ENCODE results near the gene CALN1.

CALN1 gene

DNA sequence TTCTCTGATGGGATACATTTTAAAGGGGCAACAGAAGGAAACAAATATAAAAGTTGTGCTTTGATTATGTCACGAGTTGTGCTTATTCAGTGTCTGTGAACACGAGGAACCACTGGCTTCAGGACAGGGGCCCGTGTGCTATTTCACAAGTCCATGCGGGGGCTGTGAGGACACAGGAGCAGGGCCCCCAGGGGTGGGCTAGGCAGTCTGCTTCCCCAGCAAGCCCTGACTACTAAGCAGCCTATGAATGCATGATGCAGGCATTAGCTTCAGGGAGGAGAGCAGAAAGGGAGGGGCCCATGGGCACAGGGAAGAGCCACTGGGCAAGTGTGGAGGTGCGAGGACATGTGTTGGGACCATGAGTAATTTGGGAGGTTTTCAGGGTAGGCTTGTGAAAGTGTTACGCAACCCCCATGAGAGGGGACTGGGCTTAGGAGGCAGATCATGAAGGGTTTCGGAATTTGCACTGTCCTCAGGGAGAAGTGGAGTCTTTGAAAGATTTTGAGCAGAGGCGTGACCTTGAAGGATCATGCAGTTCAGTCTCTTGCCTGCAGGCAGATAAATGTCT lies 424.9 kb downstream of the CALN1 start:
- Histone ChIP-seq H3K9me3 (ENCODE audit: insufficient read depth, low read depth, low read length) (no peaks in the 10 kb centered on the region), H3K36me3 (ENCODE audit: insufficient read depth, low read length) (no peaks in the 10 kb centered on the region), H3K4me3 (ENCODE audit: low read length) (no peak overlapping the region), H3K27ac (ENCODE audit: low read depth, low read length) (no peak overlapping the region), H3K4me1 (ENCODE audit: insufficient read depth, low read length) (no peaks in the 10 kb centered on the region), H3K9ac (ENCODE audit: low read depth, low read length) (no peak overlapping the region), H3K27me3 (ENCODE audit: insufficient read depth, low read length) (no peaks in the 10 kb centered on the region)
- WGBS: 91% methylated on average over 8 of the region's 8 CpGs

DNA sequence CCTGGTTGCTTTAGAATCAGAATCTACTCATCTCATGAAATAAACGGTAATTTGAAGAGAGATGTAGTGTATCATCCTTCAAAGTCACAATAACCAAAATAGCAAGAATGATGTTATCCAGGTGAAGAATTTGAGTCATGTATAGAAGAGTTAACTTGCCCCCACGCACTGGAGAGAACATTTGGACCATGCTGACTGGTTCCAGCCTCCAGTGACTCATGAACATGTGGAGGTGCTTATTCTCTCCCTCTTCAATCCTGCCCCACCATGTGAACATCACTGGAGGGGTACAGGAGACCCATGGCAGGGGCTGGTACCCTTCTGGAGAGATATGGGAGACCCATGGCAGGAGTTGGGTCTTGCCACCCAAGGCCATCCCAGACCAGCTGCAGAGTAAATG lies 427.8 kb downstream of the CALN1 start:
- H3K27me3 ChIP-seq (ENCODE audit: insufficient read depth, low read length): no peaks in the 10 kb centered on the region
- no peaks in the 10 kb centered on the region for H3K9me3 ChIP-seq (ENCODE audit: insufficient read depth, low read depth, low read length)
- H3K9ac ChIP-seq (ENCODE audit: low read depth, low read length): no peak overlapping the region
- 93% methylated on average over 1 of the region's 2 CpGs for WGBS
- no peak overlapping the region for H3K27ac ChIP-seq (ENCODE audit: low read depth, low read length)
- H3K36me3 ChIP-seq (ENCODE audit: insufficient read depth, low read length): no peaks in the 10 kb centered on the region
- no peaks in the 10 kb centered on the region for H3K4me1 ChIP-seq (ENCODE audit: insufficient read depth, low read length)
- no peak overlapping the region for H3K4me3 ChIP-seq (ENCODE audit: low read length)

DNA sequence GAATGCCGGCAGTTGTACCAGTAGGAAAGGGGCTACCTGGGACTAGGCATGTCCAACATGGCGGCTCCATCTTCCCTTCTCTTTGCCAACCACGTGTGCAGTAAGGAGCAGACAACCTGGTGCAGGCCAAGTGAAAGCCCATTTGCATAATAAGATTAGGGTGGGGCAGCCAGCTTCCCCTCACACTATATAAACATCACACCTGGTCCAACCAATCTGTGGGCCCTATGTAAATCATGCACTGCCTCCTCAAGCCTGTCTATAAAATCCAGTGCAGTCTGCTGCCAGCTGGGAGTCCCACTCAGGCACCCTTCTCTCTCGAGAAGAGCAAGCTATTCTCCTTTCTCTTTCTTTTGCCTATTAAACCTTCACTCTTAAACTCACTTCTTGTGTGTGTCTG lies 429.3 kb downstream of the CALN1 start:
- H3K4me1 ChIP-seq (ENCODE audit: insufficient read depth, low read length): no peaks in the 10 kb centered on the region
- H3K27ac ChIP-seq (ENCODE audit: low read depth, low read length): no peak overlapping the region
- H3K4me3 ChIP-seq (ENCODE audit: low read length): no peak overlapping the region
- H3K9me3 ChIP-seq (ENCODE audit: insufficient read depth, low read depth, low read length): no peaks in the 10 kb centered on the region
- WGBS: 78% methylated on average over 4 of the region's 4 CpGs
- H3K9ac ChIP-seq (ENCODE audit: low read depth, low read length): no peak overlapping the region
- H3K36me3 ChIP-seq (ENCODE audit: insufficient read depth, low read length): no peaks in the 10 kb centered on the region
- H3K27me3 ChIP-seq (ENCODE audit: insufficient read depth, low read length): no peaks in the 10 kb centered on the region

DNA sequence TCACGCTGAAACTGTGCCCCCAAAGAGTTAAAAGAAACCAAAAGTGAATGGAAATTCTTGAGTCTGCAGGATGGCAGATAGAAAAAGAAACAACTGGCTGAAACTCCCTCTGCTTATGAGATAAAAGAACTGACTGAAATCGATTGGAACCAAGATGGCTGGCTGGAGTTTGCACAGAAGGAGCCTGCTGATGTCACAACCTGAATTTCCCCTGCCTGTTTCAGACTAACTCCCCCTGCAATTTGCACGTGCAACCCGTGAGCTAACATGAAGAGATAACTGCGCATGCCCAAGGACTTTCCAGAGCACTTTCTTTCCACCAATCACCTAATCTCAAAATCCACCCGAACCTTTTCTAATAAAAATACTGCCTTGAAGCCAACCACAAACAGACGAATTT lies 435.5 kb downstream of the CALN1 start:
- H3K9ac ChIP-seq (ENCODE audit: low read depth, low read length): no peak overlapping the region
- H3K4me1 ChIP-seq (ENCODE audit: insufficient read depth, low read length): no peaks in the 10 kb centered on the region
- no peak overlapping the region for H3K27ac ChIP-seq (ENCODE audit: low read depth, low read length)
- no peak overlapping the region for H3K4me3 ChIP-seq (ENCODE audit: low read length)
- H3K9me3 ChIP-seq (ENCODE audit: insufficient read depth, low read depth, low read length): no peaks in the 10 kb centered on the region
- WGBS: 90% methylated on average over 7 of the region's 7 CpGs
- no peaks in the 10 kb centered on the region for H3K27me3 ChIP-seq (ENCODE audit: insufficient read depth, low read length)
- H3K36me3 ChIP-seq (ENCODE audit: insufficient read depth, low read length): no peaks in the 10 kb centered on the region

DNA sequence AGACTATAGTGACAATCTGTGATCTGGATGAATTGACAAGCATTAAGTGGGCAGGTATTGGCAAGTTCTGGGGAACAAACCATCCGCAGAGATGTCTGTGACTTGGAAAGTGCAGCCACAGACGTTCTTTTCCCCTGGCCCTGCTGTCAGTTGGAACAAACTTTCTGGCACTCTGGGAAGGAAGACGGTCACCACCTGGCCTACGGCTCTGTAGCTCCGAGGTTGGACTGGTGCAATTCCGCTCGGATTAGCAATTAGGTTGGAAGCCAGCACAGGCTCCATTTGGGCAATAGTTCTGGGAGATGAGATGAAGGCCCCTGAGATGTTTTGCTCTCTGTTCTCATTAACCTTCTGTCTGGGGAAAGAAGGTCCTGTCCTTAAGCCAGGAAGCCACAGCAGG lies 437.5 kb downstream of the CALN1 start:
- Histone ChIP-seq H3K9ac (ENCODE audit: low read depth, low read length) (no peak overlapping the region), H3K4me3 (ENCODE audit: low read length) (no peak overlapping the region), H3K27me3 (ENCODE audit: insufficient read depth, low read length) (no peaks in the 10 kb centered on the region), H3K36me3 (ENCODE audit: insufficient read depth, low read length) (no peaks in the 10 kb centered on the region), H3K27ac (ENCODE audit: low read depth, low read length) (no peak overlapping the region), H3K4me1 (ENCODE audit: insufficient read depth, low read length) (no peaks in the 10 kb centered on the region), H3K9me3 (ENCODE audit: insufficient read depth, low read depth, low read length) (no peaks in the 10 kb centered on the region)
- 93% methylated on average over 7 of the region's 7 CpGs for WGBS

DNA sequence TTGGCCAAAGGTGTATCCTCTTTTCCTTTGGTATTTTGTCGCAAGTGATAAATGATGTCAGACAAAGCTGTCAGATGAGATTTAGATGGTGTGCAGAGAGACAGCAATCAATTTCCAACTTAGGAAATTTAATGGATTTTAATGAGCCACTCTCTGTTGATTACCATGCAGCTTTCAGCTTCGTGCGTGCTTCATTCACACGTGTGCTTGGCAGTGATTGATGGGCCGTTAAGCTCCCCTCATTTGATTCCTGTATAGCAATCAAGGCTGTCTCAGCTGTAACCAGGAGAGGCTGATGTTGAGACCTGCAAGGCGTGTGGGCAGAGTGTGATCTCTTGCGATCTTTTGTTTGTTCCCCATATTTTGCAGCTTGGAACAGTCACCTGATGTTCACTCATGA lies 439.6 kb downstream of the CALN1 start:
- Histone ChIP-seq H3K4me1 (ENCODE audit: insufficient read depth, low read length) (no peaks in the 10 kb centered on the region), H3K27me3 (ENCODE audit: insufficient read depth, low read length) (no peaks in the 10 kb centered on the region), H3K36me3 (ENCODE audit: insufficient read depth, low read length) (no peaks in the 10 kb centered on the region), H3K27ac (ENCODE audit: low read depth, low read length) (no peak overlapping the region), H3K4me3 (ENCODE audit: low read length) (no peak overlapping the region), H3K9ac (ENCODE audit: low read depth, low read length) (no peak overlapping the region), H3K9me3 (ENCODE audit: insufficient read depth, low read depth, low read length) (no peaks in the 10 kb centered on the region)
- 78% methylated on average over 7 of the region's 7 CpGs for WGBS

DNA sequence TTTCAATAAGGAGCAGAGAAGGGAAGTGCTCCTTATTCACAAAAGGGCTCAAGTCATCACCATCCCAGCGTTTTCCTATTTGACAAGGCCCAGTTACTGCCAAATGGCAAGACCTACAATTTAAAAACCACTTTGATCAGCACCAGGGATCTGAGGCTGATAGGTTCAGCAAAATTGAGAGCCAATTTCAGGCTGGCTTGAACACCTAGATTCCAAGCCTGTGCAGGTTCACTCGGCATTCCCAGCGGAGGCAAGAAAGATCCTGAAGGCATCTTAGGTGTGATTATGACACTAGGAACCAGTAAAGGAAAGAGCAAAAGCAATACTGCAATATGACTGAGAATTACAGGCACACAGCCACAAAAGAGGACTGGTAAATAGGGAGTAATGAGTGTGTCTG lies 441.4 kb downstream of the CALN1 start:
- no peak overlapping the region for H3K9ac ChIP-seq (ENCODE audit: low read depth, low read length)
- H3K4me3 ChIP-seq (ENCODE audit: low read length): no peak overlapping the region
- WGBS: 90% methylated on average over 3 of the region's 3 CpGs
- H3K27ac ChIP-seq (ENCODE audit: low read depth, low read length): no peak overlapping the region
- H3K36me3 ChIP-seq (ENCODE audit: insufficient read depth, low read length): no peaks in the 10 kb centered on the region
- no peaks in the 10 kb centered on the region for H3K4me1 ChIP-seq (ENCODE audit: insufficient read depth, low read length)
- H3K27me3 ChIP-seq (ENCODE audit: insufficient read depth, low read length): no peaks in the 10 kb centered on the region
- no peaks in the 10 kb centered on the region for H3K9me3 ChIP-seq (ENCODE audit: insufficient read depth, low read depth, low read length)

DNA sequence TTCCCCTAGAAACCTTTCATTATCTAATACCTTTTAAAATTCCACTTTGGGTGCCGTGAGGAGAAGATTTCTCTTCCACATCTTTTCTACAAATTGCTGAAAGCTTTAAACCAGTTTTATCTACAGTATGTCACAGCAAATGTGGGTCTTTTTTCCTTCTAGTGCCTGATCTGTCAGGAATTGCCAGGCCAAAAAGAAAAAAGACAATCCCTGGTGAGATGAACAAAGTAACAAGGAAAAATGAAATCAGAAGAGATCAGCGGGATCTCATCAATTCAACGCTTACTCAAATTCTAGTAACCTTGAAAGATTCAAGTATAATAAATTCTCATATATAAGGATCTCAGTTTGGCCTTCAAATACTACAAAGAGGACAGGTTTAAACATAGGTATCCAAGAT lies 449.5 kb downstream of the CALN1 start:
- H3K27ac ChIP-seq (ENCODE audit: low read depth, low read length): no peak overlapping the region
- no peak overlapping the region for H3K4me3 ChIP-seq (ENCODE audit: low read length)
- no peaks in the 10 kb centered on the region for H3K4me1 ChIP-seq (ENCODE audit: insufficient read depth, low read length)
- H3K27me3 ChIP-seq (ENCODE audit: insufficient read depth, low read length): no peaks in the 10 kb centered on the region
- no peaks in the 10 kb centered on the region for H3K9me3 ChIP-seq (ENCODE audit: insufficient read depth, low read depth, low read length)
- WGBS: 98% methylated on average over 2 of the region's 3 CpGs
- no peak overlapping the region for H3K9ac ChIP-seq (ENCODE audit: low read depth, low read length)
- H3K36me3 ChIP-seq (ENCODE audit: insufficient read depth, low read length): no peaks in the 10 kb centered on the region

DNA sequence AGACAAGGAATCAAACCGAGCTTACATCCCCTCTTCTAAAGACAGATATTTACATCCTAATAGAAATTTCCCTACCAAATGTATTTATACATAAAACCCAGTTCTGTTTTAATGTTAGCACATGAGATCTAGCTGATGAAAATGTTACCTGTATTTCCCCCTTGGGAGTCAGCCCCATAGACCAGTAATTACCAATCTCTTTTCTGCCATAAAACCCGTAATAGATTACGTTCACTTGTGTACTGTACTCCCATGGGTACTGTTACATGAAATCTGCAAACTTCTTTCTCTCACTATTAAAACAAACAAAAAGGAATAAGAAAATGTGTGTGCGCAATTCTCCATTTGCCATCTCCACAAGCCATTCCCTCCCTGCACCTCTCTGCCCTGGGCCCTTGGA lies 450.9 kb downstream of the CALN1 start:
- Histone ChIP-seq H3K4me3 (ENCODE audit: low read length) (no peak overlapping the region), H3K9me3 (ENCODE audit: insufficient read depth, low read depth, low read length) (no peaks in the 10 kb centered on the region), H3K27me3 (ENCODE audit: insufficient read depth, low read length) (no peaks in the 10 kb centered on the region), H3K27ac (ENCODE audit: low read depth, low read length) (no peak overlapping the region), H3K4me1 (ENCODE audit: insufficient read depth, low read length) (no peaks in the 10 kb centered on the region), H3K36me3 (ENCODE audit: insufficient read depth, low read length) (no peaks in the 10 kb centered on the region), H3K9ac (ENCODE audit: low read depth, low read length) (no peak overlapping the region)
- WGBS: 88% methylated on average over 4 of the region's 4 CpGs

DNA sequence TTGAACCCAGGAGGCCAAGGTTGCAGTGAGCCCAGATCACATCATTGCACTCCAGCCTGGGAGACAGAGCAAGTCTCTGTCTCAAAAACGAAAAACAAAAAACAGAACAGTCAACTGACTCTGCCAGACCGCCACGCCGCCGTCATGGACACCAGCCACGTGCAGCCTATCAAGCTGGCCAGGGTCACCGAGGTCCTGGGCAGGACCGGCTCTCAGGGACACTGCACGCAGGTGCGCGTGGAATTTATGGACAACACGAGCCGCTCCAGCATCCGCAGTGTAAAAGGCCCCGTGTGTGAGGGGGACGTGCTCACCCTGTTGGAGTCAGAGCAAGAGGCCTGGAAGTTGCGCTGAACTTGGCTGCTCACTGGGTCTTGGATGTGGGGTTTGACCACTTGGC lies 470.0 kb downstream of the CALN1 start:
- Histone ChIP-seq H3K4me3 (ENCODE audit: low read length) (no peak overlapping the region), H3K27ac (ENCODE audit: low read depth, low read length) (no peak overlapping the region), H3K9me3 (ENCODE audit: insufficient read depth, low read depth, low read length) (no peaks in the 10 kb centered on the region), H3K9ac (ENCODE audit: low read depth, low read length) (no peak overlapping the region), H3K36me3 (ENCODE audit: insufficient read depth, low read length) (no peaks in the 10 kb centered on the region), H3K4me1 (ENCODE audit: insufficient read depth, low read length) (peaks cover 7% of the 10 kb centered on the region), H3K27me3 (ENCODE audit: insufficient read depth, low read length) (no peaks in the 10 kb centered on the region)
- 95% methylated on average over 17 of the region's 17 CpGs for WGBS

DNA sequence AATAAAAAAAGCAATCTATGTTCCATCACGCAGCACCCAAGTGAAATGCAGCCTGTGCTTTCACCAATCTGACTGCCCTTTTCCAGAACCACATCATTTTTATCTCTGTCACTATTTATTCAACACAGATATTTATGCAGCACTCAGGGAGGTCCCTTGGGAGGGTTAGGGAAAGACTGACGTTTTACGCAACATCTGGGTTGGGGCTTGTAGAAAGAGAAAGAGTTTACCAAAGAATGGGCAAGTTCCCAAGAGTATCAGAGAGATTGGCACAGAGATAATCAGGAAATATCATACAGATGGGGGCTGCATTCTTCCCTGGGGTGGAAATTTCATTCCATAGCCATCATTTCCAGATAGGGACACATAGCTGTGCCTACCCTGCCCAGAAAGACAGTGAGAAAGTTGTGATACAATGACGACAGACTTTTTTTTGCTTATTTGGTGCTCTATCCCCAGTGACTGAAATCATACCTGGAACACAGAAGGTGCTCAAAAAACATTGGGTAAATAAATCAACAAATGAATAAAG lies 474.2 kb downstream of the CALN1 start:
- Histone ChIP-seq H3K27ac (ENCODE audit: low read depth, low read length) (no peak overlapping the region), H3K27me3 (ENCODE audit: insufficient read depth, low read length) (no peaks in the 10 kb centered on the region), H3K9ac (ENCODE audit: low read depth, low read length) (no peak overlapping the region), H3K36me3 (ENCODE audit: insufficient read depth, low read length) (no peaks in the 10 kb centered on the region), H3K4me3 (ENCODE audit: low read length) (no peak overlapping the region), H3K4me1 (ENCODE audit: insufficient read depth, low read length) (peaks cover 3% of the 10 kb centered on the region), H3K9me3 (ENCODE audit: insufficient read depth, low read depth, low read length) (no peaks in the 10 kb centered on the region)
- WGBS: 93% methylated on average over 4 of the region's 4 CpGs

DNA sequence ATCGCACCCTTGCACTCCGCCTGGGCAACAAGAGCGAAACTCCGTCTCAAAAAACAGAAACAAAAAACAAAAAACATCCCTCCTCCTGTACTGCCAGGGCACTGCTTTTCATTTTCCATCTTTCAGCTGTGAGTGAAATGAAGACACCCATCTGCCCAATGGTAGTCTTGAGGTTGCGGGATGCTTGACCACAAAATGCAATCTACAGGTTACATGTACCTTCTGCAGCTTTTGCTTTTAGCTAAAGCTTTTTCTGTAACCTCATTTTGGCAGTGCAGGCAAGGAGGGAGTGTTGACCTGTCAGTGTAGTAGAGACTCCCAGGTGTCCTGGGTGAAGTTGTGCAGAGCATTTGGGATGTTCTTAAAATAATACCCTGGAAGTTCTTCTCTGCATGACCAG lies 476.5 kb downstream of the CALN1 start:
- no peak overlapping the region for H3K27ac ChIP-seq (ENCODE audit: low read depth, low read length)
- H3K9me3 ChIP-seq (ENCODE audit: insufficient read depth, low read depth, low read length): no peaks in the 10 kb centered on the region
- no peak overlapping the region for H3K4me3 ChIP-seq (ENCODE audit: low read length)
- no peaks in the 10 kb centered on the region for H3K27me3 ChIP-seq (ENCODE audit: insufficient read depth, low read length)
- no peaks in the 10 kb centered on the region for H3K36me3 ChIP-seq (ENCODE audit: insufficient read depth, low read length)
- 87% methylated on average over 5 of the region's 5 CpGs for WGBS
- H3K4me1 ChIP-seq (ENCODE audit: insufficient read depth, low read length): no peaks in the 10 kb centered on the region
- H3K9ac ChIP-seq (ENCODE audit: low read depth, low read length): no peak overlapping the region

Measured in HUES64 (cell line).